SK-N-SH (cell line): ENCODE data around the gene CPAMD8. TPM values are rescaled to one million over a fixed set of nuclear protein-coding genes. Genes with fewer than 3 reads are reported as not detected.

Source experiments
- CTCF ChIA-PET: fragments of 300-600, 350-600 bp; formaldehyde crosslinking; extraction: SDS; loops from one replicate; lab custom pipeline; 2021; lab: Yijun Ruan, JAX
- POLR2A ChIA-PET: fragments of 350-600 bp; sonication (Branson Sonifier 250); formaldehyde crosslinking; extraction: SDS; loops from one replicate; lab custom pipeline; 2020; ENCODE audit warnings: antibody characterized with exemption, inconsistent platforms; lab: Yijun Ruan, JAX
- DNase-seq: peaks from one replicate; pipeline ENCODE4 v3.0.0; 2012
- H2AFZ ChIP-seq: fragments of 200-600 bp; sonication (generic); 2 replicates; pipeline ENCODE4 v1.8.1; 2016; ENCODE audit warnings: antibody characterized with exemption, mild to moderate bottlenecking, low read depth
- H3F3A ChIP-seq: fragments of 200-600 bp; sonication (generic); replicated peaks from 2 replicates; pipeline ENCODE3; 2016; ENCODE audit warnings: antibody characterized with exemption, mild to moderate bottlenecking; ENCODE audit not compliant: insufficient read depth
- H3K27ac ChIP-seq, 2 experiments: fragments of 200-500 bp in 1 of 2; fragments of 200-600 bp in 1 of 2; sonication (Bioruptor generic) in 1 of 2; sonication (generic), shearing (Covaris generic) in 1 of 2; 2 replicates each; pipeline versions ENCODE4 v1.5.1 to v1.6.1; 2014 to 2016; ENCODE audit warnings: low read depth in 2 of 2, inconsistent platforms in 1 of 2, low read length in 1 of 2, mild to moderate bottlenecking in 1 of 2, mixed read lengths in 1 of 2
- H3K27me3 ChIP-seq: fragments of 200-600 bp; sonication (generic), shearing (Covaris generic); 2 replicates; pipeline ENCODE4 v1.6.1; 2016; ENCODE audit warnings: mixed run types; ENCODE audit not compliant: insufficient read depth
- H3K36me3 ChIP-seq, 2 experiments: fragments of 200-500 bp in 1 of 2; fragments of 200-600 bp in 1 of 2; sonication (Bioruptor generic) in 1 of 2; sonication (generic) in 1 of 2; replicated peaks in 1 of 2; 2 replicates each; pipeline versions ENCODE3 to v1.5.1; 2014 to 2016; ENCODE audit warnings: low read length in 1 of 2, mild to moderate bottlenecking in 1 of 2; ENCODE audit not compliant: insufficient read depth in 2 of 2, control insufficient read depth in 1 of 2
- H3K4me1 ChIP-seq, 2 experiments: fragments of 200-500 bp in 1 of 2; fragments of 200-600 bp in 1 of 2; sonication (Bioruptor generic) in 1 of 2; sonication (generic), shearing (Covaris generic) in 1 of 2; 2 replicates each; pipeline versions ENCODE4 v1.5.1 to v1.6.1; 2014 to 2016; ENCODE audit warnings: low read depth in 1 of 2, low read length in 1 of 2, mixed run types in 1 of 2; ENCODE audit not compliant: insufficient read depth in 2 of 2, control insufficient read depth in 1 of 2
- H3K4me2 ChIP-seq: fragments of 200-600 bp; sonication (generic), shearing (Covaris generic); 2 replicates; pipeline ENCODE4 v1.6.1; 2017; ENCODE audit warnings: mixed run types
- H3K4me3 ChIP-seq, 2 experiments: fragments of 200-500 bp in 1 of 2; fragments of 200-600 bp in 1 of 2; sonication (Bioruptor generic) in 1 of 2; sonication (generic), shearing (Covaris generic) in 1 of 2; 2 replicates each; pipeline versions ENCODE4 v1.5.1 to v1.8.1; 2014 to 2016; ENCODE audit warnings: low read depth in 2 of 2, inconsistent platforms in 1 of 2, low read length in 1 of 2, mild to moderate bottlenecking in 1 of 2, mixed read lengths in 1 of 2, moderate library complexity in 1 of 2
- H3K79me2 ChIP-seq: fragments of 200-600 bp; sonication (generic); 2 replicates; pipeline ENCODE4 v1.8.1; 2017; ENCODE audit warnings: mild to moderate bottlenecking; ENCODE audit not compliant: insufficient read depth
- H3K9ac ChIP-seq: fragments of 200-600 bp; sonication (generic); 2 replicates; pipeline ENCODE4 v1.6.1; 2017; ENCODE audit warnings: mixed run types
- H3K9me2 ChIP-seq: fragments of 200-600 bp; sonication (generic); 2 replicates; pipeline ENCODE4 v1.6.1; 2017; ENCODE audit warnings: mixed run types
- H3K9me3 ChIP-seq: fragments of 200-600 bp; sonication (generic); 2 replicates; pipeline ENCODE4 v1.6.1; 2017; ENCODE audit warnings: mixed run types, mild to moderate bottlenecking, moderate library complexity
- H4K20me1 ChIP-seq: fragments of 200-600 bp; sonication (generic); 2 replicates; pipeline ENCODE4 v1.6.1; 2017; ENCODE audit warnings: mild to moderate bottlenecking, mixed run types; ENCODE audit not compliant: insufficient read depth
- CHD2 ChIP-seq: fragments of 150-350 bp; IDR thresholded peaks from 2 replicates; pipeline ENCODE4 v1.6.1; 2018; ENCODE audit warnings: low read length; ENCODE audit not compliant: partially characterized antibody
- ELF1 ChIP-seq: IDR thresholded peaks from 2 replicates; pipeline ENCODE4 v1.4.0; 2012
- FOXJ3 ChIP-seq: sonication (generic); formaldehyde crosslinking; IDR thresholded peaks from 2 replicates; pipeline ENCODE4 v1.5.1; 2020; ENCODE audit warnings: mild to moderate bottlenecking, missing genetic modification reagents
- FOXM1 ChIP-seq: IDR thresholded peaks from 2 replicates; pipeline ENCODE4 v1.4.0; 2012; ENCODE audit warnings: low read depth, mild to moderate bottlenecking
- JUND ChIP-seq: IDR thresholded peaks from 2 replicates; pipeline ENCODE4 v1.4.0; 2012
- MEF2A ChIP-seq: IDR thresholded peaks from 2 replicates; pipeline ENCODE4 v1.4.0; 2012; ENCODE audit warnings: low read depth, borderline replicate concordance
- MXI1 ChIP-seq: IDR thresholded peaks from 2 replicates; pipeline ENCODE4 v1.6.1; 2012; ENCODE audit warnings: mild to moderate bottlenecking, low read depth, low read length, improper control_type of control experiment
- NFIC ChIP-seq: IDR thresholded peaks from 2 replicates; pipeline ENCODE4 v1.4.0; 2012; ENCODE audit warnings: borderline replicate concordance
- NRF1 ChIP-seq: IDR thresholded peaks from 2 replicates; pipeline ENCODE4 v1.6.1; 2012; ENCODE audit warnings: low read depth, mild to moderate bottlenecking, low read length
- RAD21 ChIP-seq: IDR thresholded peaks from 2 replicates; pipeline ENCODE4 v1.6.1; 2012; ENCODE audit warnings: mild to moderate bottlenecking, low read length
- RCOR1 ChIP-seq: fragments of 150-350 bp; IDR thresholded peaks from 2 replicates; pipeline ENCODE4 v1.6.1; 2017; ENCODE audit warnings: antibody characterized with exemption, low read length
- RFX5 ChIP-seq: IDR thresholded peaks from 2 replicates; pipeline ENCODE4 v1.6.1; 2012; ENCODE audit warnings: mild to moderate bottlenecking, improper control_type of control experiment, low read length
- SMC3 ChIP-seq: IDR thresholded peaks from 2 replicates; pipeline ENCODE4 v1.6.1; 2012; ENCODE audit warnings: low read depth, low read length, improper control_type of control experiment
- TCF12 ChIP-seq: IDR thresholded peaks from 2 replicates; pipeline ENCODE4 v1.4.0; 2012
- TEAD4 ChIP-seq: IDR thresholded peaks from 2 replicates; pipeline ENCODE4 v1.4.0; 2012; ENCODE audit warnings: mild to moderate bottlenecking, borderline replicate concordance; ENCODE audit not compliant: insufficient read depth
- YY1 ChIP-seq: IDR thresholded peaks from 2 replicates; pipeline ENCODE4 v1.4.0; 2012; ENCODE audit warnings: low read depth, mild to moderate bottlenecking
- WGBS: methylation state at CpG from one replicate; pipeline ENCODE4 v1.1.6; 2017; ENCODE audit warnings: low lambda C conversion rate; 5-methylcytosine and 5-hydroxymethylcytosine counted together
- polyA plus RNA-seq, 3 experiments: library from polyadenylated mRNA; depleted of rRNA; stranded (reverse); fragments of >200 nt; gene quantifications; 2 replicates each; pipeline ENCODE4 v1.2.3, GENCODE V29; 2012
- TF ChIP-seq, protein P1 (sequence below): IDR thresholded peaks from 2 replicates; pipeline ENCODE4; 2012
- TF ChIP-seq, protein P2 (sequence below): IDR thresholded peaks from 2 replicates; pipeline ENCODE4 v1.4.0; 2012; ENCODE audit warnings: low read depth, borderline replicate concordance
- TF ChIP-seq, protein P3 (sequence below): IDR thresholded peaks from 2 replicates; pipeline ENCODE4 v1.4.0; 2012; ENCODE audit warnings: low read depth
- TF ChIP-seq, protein P4 (sequence below): IDR thresholded peaks from 2 replicates; pipeline ENCODE4 v1.6.1; 2012; ENCODE audit warnings: mild to moderate bottlenecking, low read depth, low read length, moderate library complexity
- TF ChIP-seq, protein P5 (sequence below): fragments of 150-350 bp; IDR thresholded peaks from 2 replicates; pipeline ENCODE4 v1.6.1; 2016; ENCODE audit warnings: mild to moderate bottlenecking, low read depth, low read length

Gene CPAMD8
- polyA plus RNA-seq, 1 of the 3 experiments (the other 2 are of a cell fraction) = 1.2 TPM

DNA sequence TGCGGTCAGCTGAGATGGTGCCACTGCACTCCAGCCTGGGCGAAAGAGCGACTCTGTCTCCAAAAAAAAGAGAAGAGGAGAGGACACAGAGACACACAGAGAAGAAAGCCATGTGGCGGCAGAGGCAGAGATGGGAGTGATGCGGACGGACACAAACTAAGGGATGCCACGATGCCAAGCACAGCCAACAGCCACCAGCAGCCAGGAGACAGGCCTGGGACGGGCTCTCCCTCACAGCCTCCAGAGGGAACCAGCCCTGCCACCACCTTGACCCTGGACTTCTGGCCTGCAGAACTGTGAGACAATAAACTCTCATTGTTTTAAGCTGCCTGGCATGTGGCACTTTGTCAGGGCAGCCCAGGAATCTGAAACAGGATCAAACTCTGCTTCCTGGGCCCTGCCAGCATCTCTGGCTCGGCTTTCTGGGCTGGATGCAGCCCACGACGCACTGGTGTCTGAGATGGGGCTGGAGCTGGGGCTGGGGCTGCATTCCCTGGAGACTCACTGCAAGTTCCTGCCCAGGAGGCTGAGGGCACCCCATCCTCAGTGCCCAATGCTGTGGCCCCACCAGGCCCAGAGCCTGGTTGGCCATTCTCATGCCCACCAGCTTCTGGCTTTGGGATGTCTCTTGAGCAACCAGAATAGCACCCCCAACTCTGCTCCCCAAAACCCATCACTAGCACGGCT lies 134.8 kb downstream of the CPAMD8 start (continued):
- TF ChIP-seq, protein P1, sequence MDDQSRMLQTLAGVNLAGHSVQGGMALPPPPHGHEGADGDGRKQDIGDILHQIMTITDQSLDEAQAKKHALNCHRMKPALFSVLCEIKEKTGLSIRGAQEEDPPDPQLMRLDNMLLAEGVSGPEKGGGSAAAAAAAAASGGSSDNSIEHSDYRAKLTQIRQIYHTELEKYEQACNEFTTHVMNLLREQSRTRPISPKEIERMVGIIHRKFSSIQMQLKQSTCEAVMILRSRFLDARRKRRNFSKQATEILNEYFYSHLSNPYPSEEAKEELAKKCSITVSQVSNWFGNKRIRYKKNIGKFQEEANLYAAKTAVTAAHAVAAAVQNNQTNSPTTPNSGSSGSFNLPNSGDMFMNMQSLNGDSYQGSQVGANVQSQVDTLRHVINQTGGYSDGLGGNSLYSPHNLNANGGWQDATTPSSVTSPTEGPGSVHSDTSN = no peak
- TF ChIP-seq RCOR1 = no peak
- TF ChIP-seq RFX5 = no peak
- no peak for TF ChIP-seq ELF1
- no peak for TF ChIP-seq TEAD4
- TF ChIP-seq MEF2A = no peak

DNA sequence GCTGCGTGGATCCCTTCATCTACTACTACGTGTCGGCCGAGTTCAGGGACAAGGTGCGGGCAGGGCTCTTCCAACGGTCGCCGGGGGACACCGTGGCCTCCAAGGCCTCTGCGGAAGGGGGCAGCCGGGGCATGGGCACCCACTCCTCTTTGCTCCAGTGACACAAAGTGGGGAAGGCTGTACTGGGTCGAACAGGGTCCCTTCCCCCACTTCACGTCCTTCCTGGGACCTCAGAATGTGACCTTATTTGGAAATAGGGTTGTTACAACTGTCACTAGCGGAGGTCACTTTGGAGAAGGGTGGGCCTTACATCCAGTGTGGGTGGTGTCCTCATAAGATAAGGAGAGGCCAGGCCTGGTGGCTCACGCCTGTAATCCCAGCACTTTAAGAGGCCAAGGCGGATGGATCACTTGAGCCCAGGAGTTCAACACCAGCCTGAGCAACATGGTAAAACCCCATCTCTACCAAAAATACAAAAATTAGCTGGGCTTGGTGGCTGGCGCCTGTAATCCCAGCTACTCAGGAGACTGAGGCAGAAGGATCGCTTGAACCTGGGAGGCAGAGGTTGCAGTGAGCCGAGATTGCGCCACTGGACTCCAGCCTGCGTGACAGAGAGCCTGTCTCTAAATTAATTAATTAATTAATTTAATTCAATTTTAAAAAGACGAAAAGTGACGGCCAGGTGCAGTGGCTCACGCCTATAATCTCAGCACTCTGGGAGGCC lies 136.0 kb downstream of the CPAMD8 start:
- Histone ChIP-seq H3K27me3 (no peaks in the 10 kb centered on the region), H3K9me2 (no peaks in the 10 kb centered on the region), H3F3A (no peaks in the 10 kb centered on the region), H4K20me1 (no peaks in the 10 kb centered on the region), H2AFZ (no peak overlapping the region), H3K4me3 (no peak overlapping the region), H3K36me3 (no peaks in the 10 kb centered on the region), H3K27ac (no peak overlapping the region), H3K9me3 (no peaks in the 10 kb centered on the region), H3K79me2 (no peaks in the 10 kb centered on the region), H3K4me2 (no peak overlapping the region), H3K4me1 (peaks cover 0 to 16% of the 10 kb centered on the region in 2 experiments; a peak in 1 of 4 replicates), H3K9ac (no peak overlapping the region)
- DNase-seq = no peak
- WGBS = 92% methylated on average over 23 of the region's 24 CpGs
- TF ChIP-seq NFIC (no peak), FOXJ3 (CRISPR knock-in tag) (no peak), MXI1 (no peak), SMC3 (no peak), RAD21 (no peak), RCOR1 (no peak), YY1 (no peak), FOXM1 (no peak), JUND (no peak), CHD2 (no peak), MEF2A (no peak), NRF1 (no peak), TCF12 (no peak)
- TF ChIP-seq, protein P2, sequence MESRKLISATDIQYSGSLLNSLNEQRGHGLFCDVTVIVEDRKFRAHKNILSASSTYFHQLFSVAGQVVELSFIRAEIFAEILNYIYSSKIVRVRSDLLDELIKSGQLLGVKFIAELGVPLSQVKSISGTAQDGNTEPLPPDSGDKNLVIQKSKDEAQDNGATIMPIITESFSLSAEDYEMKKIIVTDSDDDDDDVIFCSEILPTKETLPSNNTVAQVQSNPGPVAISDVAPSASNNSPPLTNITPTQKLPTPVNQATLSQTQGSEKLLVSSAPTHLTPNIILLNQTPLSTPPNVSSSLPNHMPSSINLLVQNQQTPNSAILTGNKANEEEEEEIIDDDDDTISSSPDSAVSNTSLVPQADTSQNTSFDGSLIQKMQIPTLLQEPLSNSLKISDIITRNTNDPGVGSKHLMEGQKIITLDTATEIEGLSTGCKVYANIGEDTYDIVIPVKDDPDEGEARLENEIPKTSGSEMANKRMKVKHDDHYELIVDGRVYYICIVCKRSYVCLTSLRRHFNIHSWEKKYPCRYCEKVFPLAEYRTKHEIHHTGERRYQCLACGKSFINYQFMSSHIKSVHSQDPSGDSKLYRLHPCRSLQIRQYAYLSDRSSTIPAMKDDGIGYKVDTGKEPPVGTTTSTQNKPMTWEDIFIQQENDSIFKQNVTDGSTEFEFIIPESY = no peak
- TF ChIP-seq, protein P3, sequence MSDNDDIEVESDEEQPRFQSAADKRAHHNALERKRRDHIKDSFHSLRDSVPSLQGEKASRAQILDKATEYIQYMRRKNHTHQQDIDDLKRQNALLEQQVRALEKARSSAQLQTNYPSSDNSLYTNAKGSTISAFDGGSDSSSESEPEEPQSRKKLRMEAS = no peak
- TF ChIP-seq, protein P4, sequence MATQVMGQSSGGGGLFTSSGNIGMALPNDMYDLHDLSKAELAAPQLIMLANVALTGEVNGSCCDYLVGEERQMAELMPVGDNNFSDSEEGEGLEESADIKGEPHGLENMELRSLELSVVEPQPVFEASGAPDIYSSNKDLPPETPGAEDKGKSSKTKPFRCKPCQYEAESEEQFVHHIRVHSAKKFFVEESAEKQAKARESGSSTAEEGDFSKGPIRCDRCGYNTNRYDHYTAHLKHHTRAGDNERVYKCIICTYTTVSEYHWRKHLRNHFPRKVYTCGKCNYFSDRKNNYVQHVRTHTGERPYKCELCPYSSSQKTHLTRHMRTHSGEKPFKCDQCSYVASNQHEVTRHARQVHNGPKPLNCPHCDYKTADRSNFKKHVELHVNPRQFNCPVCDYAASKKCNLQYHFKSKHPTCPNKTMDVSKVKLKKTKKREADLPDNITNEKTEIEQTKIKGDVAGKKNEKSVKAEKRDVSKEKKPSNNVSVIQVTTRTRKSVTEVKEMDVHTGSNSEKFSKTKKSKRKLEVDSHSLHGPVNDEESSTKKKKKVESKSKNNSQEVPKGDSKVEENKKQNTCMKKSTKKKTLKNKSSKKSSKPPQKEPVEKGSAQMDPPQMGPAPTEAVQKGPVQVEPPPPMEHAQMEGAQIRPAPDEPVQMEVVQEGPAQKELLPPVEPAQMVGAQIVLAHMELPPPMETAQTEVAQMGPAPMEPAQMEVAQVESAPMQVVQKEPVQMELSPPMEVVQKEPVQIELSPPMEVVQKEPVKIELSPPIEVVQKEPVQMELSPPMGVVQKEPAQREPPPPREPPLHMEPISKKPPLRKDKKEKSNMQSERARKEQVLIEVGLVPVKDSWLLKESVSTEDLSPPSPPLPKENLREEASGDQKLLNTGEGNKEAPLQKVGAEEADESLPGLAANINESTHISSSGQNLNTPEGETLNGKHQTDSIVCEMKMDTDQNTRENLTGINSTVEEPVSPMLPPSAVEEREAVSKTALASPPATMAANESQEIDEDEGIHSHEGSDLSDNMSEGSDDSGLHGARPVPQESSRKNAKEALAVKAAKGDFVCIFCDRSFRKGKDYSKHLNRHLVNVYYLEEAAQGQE = no peak
- TF ChIP-seq, protein P5, sequence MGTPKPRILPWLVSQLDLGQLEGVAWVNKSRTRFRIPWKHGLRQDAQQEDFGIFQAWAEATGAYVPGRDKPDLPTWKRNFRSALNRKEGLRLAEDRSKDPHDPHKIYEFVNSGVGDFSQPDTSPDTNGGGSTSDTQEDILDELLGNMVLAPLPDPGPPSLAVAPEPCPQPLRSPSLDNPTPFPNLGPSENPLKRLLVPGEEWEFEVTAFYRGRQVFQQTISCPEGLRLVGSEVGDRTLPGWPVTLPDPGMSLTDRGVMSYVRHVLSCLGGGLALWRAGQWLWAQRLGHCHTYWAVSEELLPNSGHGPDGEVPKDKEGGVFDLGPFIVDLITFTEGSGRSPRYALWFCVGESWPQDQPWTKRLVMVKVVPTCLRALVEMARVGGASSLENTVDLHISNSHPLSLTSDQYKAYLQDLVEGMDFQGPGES = no peak
- ChIA-PET POLR2A (no interaction called here), CTCF (no interaction called here)
